Type B pancreatic cell (in vitro differentiated cells): ENCODE data around the gene PEX7. TPM values are rescaled to one million over a fixed set of nuclear protein-coding genes. Genes with fewer than 3 reads are reported as not detected.
A peak's percentile ranks its signal among the peaks of the same experiment; 100 is the strongest.

ENCODE experiments used
- DNase-seq: peaks from one replicate; pipeline ENCODE4 v3.0.0; 2021; ENCODE audit warnings: mixed read lengths; ENCODE audit not compliant: unreplicated experiment; ENCODE audit errors: extremely low spot score
- H3K27ac Mint-ChIP-seq: 2 replicates; pipeline ENCODE4 v1.8.0; 2021; ENCODE audit warnings: mild to moderate bottlenecking, mixed read lengths
- H3K27me3 Mint-ChIP-seq: 2 replicates; pipeline ENCODE4 v1.8.0; 2021; ENCODE audit warnings: mixed read lengths
- H3K36me3 Mint-ChIP-seq: 2 replicates; pipeline ENCODE4 v1.8.0; 2021; ENCODE audit warnings: mixed read lengths
- H3K4me1 Mint-ChIP-seq: one replicate; pipeline ENCODE4 v1.8.0; 2021; ENCODE audit warnings: mixed read lengths; ENCODE audit not compliant: unreplicated experiment
- H3K4me3 Mint-ChIP-seq: 2 replicates; pipeline ENCODE4 v1.8.0; 2021; ENCODE audit warnings: mild to moderate bottlenecking, mixed read lengths
- H3K9me3 Mint-ChIP-seq: 2 replicates; pipeline ENCODE4 v1.8.0; 2021; ENCODE audit warnings: mixed read lengths
- CTCF ChIP-seq: fragments of 200-600 bp; sonication (generic); conservative IDR thresholded peaks from 2 replicates; pipeline ENCODE4 v1.5.0; 2021; ENCODE audit warnings: antibody characterized with exemption, mild to moderate bottlenecking
- total RNA-seq: library from RNA; stranded (reverse); gene quantifications from 2 replicates; pipeline ENCODE4 v1.2.1, GENCODE V29; 2021; ENCODE audit warnings: low replicate concordance

The PEX7 gene
- total RNA-seq, 1 donor from 2014 or later, result 5.4 TPM

GRCh38 chr6:136775548-136775947 lies 46.8 kb upstream of the PEX7 start:
- Mint-ChIP-seq H3K9me3 (peaks cover 5% of the 10 kb centered on the region), H3K27ac (no peak overlapping the region), H3K4me3 (no peak overlapping the region), H3K4me1 (peaks cover 6% of the 10 kb centered on the region), H3K27me3 (no peaks in the 10 kb centered on the region), H3K36me3 (no peaks in the 10 kb centered on the region)
- DNase-seq, result no peak
- no peak for TF ChIP-seq CTCF

GRCh38 chr6:136777651-136778050 lies 44.7 kb upstream of the PEX7 start:
- Mint-ChIP-seq H3K27ac (no peak overlapping the region), H3K27me3 (no peaks in the 10 kb centered on the region), H3K36me3 (peaks cover 3% of the 10 kb centered on the region), H3K9me3 (peaks cover 9% of the 10 kb centered on the region), H3K4me3 (no peak overlapping the region), H3K4me1 (peaks cover 6% of the 10 kb centered on the region)
- TF ChIP-seq CTCF, result no peak
- DNase-seq, result no peak

GRCh38 chr6:136779682-136780081 lies 42.7 kb upstream of the PEX7 start:
- no peak for DNase-seq
- Mint-ChIP-seq H3K36me3 (peaks cover 3% of the 10 kb centered on the region), H3K9me3 (peaks cover 6% of the 10 kb centered on the region), H3K4me1 (peaks cover 2% of the 10 kb centered on the region), H3K4me3 (no peak overlapping the region), H3K27ac (no peak overlapping the region), H3K27me3 (no peaks in the 10 kb centered on the region)
- TF ChIP-seq CTCF, result no peak

GRCh38 chr6:136780972-136781371 lies 41.4 kb upstream of the PEX7 start:
- TF ChIP-seq CTCF, result no peak
- H3K9me3 Mint-ChIP-seq, result peaks cover 4% of the 10 kb centered on the region
- no peaks in the 10 kb centered on the region for H3K27me3 Mint-ChIP-seq
- H3K36me3 Mint-ChIP-seq, result peaks cover 3% of the 10 kb centered on the region
- H3K4me3 Mint-ChIP-seq, result no peak overlapping the region
- no peaks in the 10 kb centered on the region for H3K4me1 Mint-ChIP-seq
- DNase-seq, result no peak
- no peak overlapping the region for H3K27ac Mint-ChIP-seq

- Mint-ChIP-seq H3K27me3 (no peaks in the 10 kb centered on the region), H3K9me3 (peaks cover 4% of the 10 kb centered on the region), H3K36me3 (peaks cover 3% of the 10 kb centered on the region), H3K4me3 (peak overlapping the region; percentile 78), H3K4me1 (no peaks in the 10 kb centered on the region), H3K27ac (peak overlapping the region; percentile 94)
- DNase-seq, result no peak
- TF ChIP-seq CTCF, result no peak
These were observed 40.2 kb upstream of the PEX7 start for GRCh38 chr6:136782021-136782770.
